Dedifferentiated amniotic fluid mesenchymal stem cell (primary cell): Measurements from ENCODE around the gene AP1S3.
"Not testable (repeated sequence)": the region's sequence is repeated elsewhere in the genome, so short reads cannot be mapped to it uniquely, and the experiment has no call there.

Source experiments
- DNase-seq: peaks from one replicate; pipeline ENCODE4 v3.0.0-alpha.2; 2016; ENCODE audit errors: extremely low spot score

Gene AP1S3

DNA sequence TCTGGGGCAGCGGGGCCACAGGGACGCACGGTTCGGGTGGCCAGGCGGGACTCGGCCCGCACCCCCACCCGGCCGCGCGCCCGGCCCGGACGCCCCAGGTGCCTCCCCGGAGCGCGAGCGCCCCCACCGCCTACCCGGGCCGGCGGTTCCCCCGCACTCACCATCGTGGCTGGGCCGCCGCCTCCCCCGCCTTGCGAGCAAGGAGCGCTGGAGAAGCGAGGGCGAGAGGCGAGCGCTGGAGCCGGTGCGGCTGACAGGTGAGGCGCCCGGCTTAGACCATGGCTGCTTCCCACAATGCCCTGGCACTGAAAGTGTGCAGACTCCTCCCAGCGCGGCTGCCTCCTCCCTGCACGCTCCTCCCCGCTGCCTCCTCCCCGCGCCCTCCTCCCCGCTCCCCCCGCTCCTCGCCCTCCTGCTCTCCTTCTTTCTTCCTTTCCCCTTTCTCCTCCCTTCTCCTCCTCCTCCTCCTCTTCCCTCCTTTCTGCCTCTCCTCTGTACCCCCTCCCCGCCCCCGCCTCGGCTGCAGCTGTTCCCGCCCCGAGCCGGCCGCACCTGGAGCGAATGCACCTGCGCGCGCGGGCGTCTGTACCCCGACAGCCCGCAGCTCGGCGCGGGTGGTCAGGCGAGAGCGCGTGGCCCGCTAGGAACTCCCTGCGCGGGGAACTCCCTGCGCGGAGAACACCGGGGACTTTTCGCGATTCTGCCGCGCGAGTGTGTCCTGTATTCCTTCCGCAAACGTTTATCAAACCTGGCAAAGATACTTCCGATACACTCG, at the start of gene AP1S3:
Gene AP1S3, minus strand, starts transcription at position 296 of the 775 bp plus-strand sequence. Its CDS starts 132 bp downstream, at position 164.
- peak; percentile 17 for DNase-seq

GRCh38 chr2:223887127-223887526, 49.7 kb upstream of the AP1S3 start:
- DNase-seq: peak; percentile 31

- DNase-seq: no peak
Observed at GRCh38 chr2:223886726-223887125, 49.3 kb upstream of the AP1S3 start.

GRCh38 chr2:223884399-223884798, 47.0 kb upstream of the AP1S3 start:
- no peak for DNase-seq

DNA sequence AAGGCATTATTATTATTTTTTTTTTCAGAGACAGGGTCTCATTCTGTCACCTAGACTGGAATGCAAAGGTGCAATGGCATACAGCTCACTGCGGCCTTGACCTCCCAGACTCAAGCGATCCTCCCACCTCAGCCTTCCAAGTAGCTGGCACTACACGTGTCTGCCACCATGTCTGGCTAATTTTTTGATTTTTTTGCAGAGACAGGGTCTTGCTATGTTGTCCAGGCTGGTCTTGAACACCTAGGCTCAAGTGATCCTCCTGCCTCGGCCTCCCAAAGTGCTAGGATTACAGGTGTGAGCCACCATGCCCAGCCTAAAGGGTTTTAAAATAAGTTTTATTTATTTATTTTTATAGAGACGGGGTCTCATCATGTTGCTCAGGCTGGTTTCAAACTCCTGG, 45.3 kb upstream of the AP1S3 start:
- DNase-seq: no peak

DNA sequence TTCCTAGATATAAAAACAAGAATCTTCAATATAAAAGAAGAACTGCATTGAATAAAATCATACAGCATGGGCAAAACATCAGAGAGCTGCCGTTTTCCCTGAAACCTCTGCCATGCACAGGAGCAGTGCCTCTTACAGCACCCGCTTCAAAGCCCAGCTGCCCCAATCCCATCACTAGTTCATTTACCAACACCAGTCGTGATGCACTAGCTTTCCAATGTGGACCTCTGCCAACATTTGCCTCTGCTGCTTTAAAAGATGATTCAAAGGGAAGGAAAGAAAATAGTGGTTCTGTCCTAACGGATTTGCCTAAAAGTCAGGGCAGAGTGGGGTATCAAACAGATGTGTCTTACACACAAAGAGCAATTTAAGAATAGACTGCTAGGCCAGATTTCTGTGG, 43.4 kb upstream of the AP1S3 start:
- no peak for DNase-seq

DNA sequence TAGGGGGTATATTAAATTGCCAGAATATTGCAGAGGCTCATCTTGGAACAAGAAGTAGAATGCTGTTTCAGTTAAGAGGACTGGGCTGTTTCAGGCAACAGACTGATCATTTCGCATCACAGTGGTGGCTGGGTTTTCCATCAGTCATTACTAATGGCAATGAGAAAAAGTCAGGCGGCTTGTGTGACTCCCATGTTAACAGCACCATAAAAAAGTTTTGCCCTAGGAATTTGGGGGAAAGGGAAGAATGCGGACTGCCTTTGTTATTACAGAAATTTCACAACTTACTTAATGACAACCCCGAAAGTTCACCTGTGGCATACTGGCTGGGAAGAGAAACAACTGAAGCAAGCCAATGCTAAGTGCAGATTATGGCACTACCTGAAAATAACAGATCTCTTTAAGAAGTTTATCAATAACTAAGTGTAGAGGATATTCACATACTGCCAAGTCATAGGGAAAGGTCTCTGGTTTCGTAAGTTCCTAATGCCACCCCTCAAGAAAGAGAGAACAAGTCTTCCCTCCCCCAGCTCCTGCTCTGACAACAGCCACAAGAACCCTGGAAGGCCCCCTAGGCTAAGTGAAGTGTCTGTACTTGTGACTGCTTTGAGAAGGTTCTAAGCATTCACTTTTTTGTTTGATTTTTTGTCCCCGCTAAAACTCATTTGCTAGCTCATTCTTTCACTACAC, 40.5 kb upstream of the AP1S3 start:
- DNase-seq: no peak

GRCh38 chr2:223873672-223874071, 36.3 kb upstream of the AP1S3 start:
- DNase-seq: no peak

GRCh38 chr2:223872772-223873171, 35.4 kb upstream of the AP1S3 start:
- DNase-seq: not testable (repeated sequence)

GRCh38 chr2:223871661-223872060, 34.3 kb upstream of the AP1S3 start:
- DNase-seq: not testable (repeated sequence)

GRCh38 chr2:223870840-223871611, 33.6 kb upstream of the AP1S3 start:
- no peak for DNase-seq

GRCh38 chr2:223868005-223868404, 30.6 kb upstream of the AP1S3 start:
- no peak for DNase-seq

- no peak for DNase-seq
Observed at GRCh38 chr2:223865907-223866508, 28.6 kb upstream of the AP1S3 start.

DNA sequence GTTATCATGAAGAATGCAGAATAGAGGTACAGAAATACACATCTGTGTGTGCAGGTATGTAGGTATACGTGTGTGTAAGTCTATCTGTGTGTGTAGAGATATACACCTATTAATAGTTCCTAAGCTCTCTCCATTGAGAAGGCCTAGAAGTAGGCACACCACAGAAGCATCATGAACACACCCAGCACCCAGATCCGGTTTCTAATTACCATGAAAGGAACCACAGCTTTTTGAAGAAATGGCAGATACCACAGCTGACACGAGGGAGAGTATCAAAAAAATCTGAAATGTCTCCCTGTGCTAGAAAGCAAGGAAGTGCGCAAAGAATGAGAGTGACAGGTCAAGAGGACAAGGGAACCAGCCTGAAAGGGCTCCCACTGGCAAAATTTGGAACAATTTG, 27.7 kb upstream of the AP1S3 start:
- DNase-seq: no peak

DNA sequence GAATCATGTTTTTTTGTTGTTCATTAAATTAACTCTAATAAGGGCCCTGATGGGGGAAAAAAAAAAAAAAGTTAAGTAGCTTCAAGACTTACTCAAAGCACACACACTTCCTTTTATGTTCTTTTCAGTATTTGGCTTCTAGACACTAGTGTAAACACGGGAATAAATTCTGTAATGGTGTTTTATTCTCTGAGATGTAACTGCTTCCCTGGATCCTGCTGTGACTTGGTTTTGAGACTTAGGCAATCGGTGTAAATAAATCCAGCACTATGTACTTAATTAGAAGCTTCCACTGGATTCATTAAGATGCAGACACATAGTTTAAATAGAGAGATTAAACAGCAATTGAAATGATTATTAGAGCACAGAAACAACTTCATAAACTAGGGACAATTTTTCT, 26.1 kb upstream of the AP1S3 start:
- no peak for DNase-seq

- DNase-seq: peak; percentile 29
Observed at GRCh38 chr2:223860809-223861738, 23.7 kb upstream of the AP1S3 start.

GRCh38 chr2:223859070-223859469, 21.7 kb upstream of the AP1S3 start:
- DNase-seq: no peak

DNA sequence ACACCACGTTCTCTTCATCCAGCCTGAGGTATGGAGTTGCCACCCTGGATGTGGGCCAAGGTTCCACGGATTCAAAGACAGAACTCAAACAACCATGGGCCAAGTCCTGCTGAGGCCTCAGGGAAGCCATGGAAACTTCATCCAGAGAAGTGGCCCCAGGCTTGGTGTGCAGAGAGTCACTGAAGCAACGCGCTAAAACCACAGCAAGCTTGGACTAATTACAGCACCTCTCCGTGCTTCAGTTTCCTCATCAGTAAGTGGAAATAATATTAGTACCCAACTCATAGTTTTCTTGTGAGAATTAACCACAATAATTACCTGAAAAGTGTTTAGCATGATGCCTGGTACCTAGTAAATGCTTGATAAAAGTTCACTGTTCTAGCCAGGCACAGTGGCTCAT, 19.2 kb upstream of the AP1S3 start:
- DNase-seq: no peak

GRCh38 chr2:223856021-223856420, 18.6 kb upstream of the AP1S3 start:
- no peak for DNase-seq

GRCh38 chr2:223855426-223855825, 18.0 kb upstream of the AP1S3 start:
- DNase-seq: no peak

GRCh38 chr2:223854741-223855140, 17.4 kb upstream of the AP1S3 start:
- no peak for DNase-seq
